GF-D8 (cell line): ENCODE results near the gene CDC25B.

Source experiments
- DNase-seq: peaks from one replicate; lab custom pipeline; 2025; lab: John Stamatoyannopoulos, UW

CDC25B gene

DNA sequence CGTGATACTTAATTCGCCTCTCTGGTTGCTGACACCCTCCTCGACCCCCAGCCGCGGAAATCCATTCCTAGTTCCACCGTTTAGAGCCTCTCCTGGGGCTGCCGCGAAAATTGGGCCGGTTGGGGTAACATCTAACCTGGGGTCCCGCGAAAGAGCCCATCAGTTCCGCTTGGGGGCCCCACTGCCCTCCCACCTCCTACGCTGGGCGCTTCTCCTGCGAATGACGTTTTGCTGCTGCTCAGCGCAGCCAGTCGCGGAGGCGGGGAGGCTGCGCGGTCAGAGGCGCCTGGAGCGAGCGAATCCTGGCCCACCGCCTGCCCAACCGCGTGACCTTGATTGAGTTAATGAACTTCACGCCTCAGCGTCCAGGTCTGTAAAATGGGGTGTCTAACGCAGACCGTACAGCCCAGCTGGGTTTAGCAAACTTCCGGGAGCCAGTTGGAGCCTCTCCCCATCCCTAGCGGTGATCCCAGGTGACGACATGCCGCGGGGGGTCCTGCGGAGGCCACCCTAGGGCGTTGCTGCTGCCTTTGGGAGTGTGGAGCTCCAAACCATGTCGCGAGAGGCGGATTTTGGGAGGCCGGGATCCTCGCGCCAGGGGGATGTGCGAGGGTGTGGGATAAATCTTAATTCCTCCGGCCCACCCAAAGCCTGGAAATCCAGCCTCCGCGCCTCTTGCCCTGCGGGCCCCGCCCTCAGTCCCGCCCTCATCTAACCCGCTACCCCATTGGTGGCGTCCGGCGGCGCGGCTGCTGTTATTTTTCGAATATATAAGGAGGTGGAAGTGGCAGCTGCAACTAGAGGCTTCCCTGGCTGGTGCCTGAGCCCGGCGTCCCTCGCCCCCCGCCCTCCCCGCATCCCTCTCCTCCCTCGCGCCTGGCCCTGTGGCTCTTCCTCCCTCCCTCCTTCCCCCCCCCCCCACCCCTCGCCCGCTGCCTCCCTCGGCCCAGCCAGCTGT is at the start of gene CDC25B:
Gene CDC25B, plus strand, starts transcription at position 800 of the 958 bp plus-strand sequence. CDS start 222 bp downstream, outside the sequence.
- peak; percentile 59 for DNase-seq

DNA sequence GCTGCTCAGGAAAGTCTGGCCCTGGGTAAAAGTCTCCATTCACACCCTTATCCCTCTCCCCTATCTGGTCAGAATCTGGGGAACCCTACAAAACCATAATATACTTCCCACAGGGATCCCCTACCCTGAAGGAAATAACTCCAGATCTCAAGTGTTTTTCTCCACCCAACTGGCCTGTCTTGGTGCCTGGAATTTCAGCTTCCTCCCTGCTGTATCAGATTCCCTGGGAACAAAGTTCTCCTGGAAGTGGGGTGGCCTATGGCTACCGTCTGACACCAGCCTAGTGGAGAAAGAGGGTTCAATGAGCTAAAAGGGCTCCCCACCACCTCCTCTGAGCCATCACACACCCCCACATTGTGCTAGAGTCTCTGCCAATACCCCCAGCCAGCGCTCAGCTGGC is 48.6 kb upstream of the CDC25B start:
- no peak for DNase-seq

DNA sequence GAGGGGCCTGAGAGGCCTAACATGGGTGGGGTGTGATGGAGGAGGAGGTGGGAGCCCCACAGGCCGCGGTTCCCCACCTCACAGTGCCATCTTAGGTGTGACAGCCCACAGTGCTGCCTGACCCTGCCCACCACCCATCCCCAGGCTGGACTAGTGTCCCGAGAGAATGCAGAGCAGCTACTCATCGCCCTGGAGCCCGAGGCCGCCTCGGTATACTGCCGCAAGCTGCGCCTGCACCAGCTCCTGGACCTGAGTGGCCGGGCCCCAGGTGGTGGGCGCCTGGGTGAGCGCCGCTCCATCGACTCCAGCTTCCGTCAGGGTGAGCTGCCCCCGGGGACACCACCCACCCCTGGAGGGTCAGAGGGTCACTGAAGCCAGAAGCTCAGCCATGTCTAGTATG is 48.0 kb upstream of the CDC25B start:
- DNase-seq = no peak

DNA sequence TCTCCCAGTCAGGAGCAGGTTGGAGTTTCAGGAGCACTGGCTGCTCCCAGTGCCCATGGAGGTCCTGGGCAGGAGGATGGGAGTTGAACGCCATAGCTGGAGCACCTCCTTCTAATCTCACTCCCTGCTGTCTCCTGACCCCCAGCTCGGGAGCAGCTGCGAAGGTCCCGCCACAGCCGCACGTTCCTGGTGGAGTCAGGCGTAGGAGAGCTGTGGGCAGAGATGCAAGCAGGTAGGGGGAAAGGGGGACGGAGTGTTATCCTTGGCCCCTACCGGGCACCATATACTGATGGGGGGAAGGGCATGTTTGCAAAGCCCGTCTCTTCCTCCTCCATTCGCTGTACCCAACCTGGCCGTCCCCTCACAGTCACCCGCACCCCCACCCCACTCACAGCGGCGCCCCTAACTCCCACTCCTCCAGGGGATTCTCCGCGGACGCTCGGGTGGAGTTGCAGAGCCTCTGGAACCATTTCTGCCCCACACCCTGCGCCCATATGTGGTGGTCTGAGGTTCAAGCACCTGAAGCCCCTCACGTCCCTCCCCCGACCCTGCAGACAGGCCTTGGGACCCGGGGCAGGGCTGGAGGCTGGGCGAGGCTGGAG is 46.9 kb upstream of the CDC25B start:
- DNase-seq = no peak

DNA sequence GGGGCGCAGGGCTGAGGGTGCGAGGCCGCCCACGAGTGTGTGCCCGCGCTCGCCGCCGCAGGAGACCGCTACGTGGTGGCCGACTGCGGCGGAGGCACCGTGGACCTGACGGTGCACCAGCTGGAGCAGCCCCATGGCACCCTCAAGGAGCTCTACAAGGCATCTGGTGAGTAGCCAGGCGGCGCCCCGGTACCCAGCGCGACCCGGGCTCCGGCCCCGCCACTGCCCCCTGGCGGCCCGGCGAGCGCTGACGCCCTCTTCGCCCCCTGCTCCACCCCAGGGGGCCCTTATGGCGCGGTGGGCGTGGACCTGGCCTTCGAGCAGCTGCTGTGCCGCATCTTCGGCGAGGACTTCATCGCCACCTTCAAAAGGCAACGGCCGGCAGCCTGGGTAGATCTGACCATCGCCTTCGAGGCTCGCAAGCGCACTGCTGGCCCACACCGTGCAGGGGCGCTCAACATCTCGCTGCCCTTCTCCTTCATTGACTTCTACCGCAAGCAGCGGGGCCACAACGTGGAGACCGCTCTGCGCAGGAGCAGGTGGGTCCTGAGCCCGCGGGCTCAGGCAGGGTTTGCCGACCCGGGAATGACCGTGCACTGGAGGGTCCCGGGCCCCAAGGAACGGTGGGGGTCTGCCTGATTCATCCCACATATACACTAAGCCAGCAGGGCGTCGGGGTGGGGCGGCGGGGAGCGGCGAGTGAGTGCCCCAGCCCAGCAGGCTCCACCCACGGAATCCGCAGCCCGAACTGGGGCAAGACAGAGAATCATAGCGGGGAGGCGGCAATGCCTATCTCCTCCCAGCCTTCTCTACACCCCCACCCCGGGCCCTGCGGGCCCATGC is 46.2 kb upstream of the CDC25B start:
- no peak for DNase-seq

DNA sequence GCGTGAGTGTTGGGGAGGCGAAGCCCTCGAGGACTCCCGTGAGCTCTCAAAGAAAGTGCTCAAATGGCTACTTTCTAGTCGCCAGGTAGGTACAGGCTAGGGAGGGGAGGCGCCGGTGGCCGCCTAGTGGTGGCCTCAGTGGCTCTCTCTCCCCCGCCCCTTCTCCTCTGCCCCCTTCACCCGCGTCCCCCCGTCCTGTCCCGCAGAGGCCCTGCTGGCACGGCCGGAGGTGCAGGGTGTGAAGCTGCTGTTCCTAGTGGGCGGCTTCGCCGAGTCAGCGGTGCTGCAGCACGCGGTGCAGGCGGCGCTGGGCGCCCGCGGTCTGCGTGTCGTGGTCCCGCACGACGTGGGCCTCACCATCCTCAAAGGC is 44.8 kb upstream of the CDC25B start:
- no peak for DNase-seq

DNA sequence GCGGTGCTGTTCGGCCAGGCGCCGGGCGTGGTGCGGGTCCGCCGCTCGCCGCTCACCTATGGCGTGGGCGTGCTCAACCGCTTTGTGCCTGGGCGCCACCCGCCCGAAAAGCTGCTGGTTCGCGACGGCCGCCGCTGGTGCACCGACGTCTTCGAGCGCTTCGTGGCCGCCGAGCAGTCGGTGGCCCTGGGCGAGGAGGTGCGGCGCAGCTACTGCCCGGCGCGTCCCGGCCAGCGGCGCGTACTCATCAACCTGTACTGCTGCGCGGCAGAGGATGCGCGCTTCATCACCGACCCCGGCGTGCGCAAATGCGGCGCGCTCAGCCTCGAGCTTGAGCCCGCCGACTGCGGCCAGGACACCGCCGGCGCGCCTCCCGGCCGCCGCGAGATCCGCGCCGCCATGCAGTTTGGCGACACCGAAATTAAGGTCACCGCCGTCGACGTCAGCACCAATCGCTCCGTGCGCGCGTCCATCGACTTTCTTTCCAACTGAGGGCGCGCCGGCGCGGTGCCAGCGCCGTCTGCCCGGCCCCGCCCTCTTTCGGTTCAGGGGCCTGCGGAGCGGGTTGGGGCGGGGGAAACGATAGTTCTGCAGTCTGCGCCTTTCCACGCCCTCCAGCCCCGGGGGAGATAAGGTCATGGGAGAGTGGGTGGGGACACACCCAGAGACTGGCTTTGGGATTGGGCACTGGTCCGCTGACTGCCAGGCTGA is 44.3 kb upstream of the CDC25B start:
- DNase-seq = no peak

DNA sequence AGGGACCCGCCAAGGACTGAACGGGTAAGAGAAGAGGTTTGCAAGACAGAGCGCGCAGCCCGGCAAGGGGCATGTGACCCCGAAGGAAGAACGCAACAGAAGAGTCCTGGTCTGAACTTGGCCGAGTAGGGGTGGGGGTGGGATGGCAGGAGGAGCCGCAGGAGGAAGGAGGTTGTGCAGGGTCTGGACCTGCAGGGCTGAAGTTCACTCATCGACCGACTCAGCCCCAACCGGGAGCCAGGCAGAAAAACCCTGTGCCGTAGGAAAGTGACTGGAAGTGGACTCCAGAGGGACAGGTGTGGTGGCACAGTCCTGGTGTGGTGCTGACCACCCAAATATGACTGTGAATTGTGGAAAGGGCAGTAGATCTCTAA is 43.7 kb upstream of the CDC25B start:
- no peak for DNase-seq

DNA sequence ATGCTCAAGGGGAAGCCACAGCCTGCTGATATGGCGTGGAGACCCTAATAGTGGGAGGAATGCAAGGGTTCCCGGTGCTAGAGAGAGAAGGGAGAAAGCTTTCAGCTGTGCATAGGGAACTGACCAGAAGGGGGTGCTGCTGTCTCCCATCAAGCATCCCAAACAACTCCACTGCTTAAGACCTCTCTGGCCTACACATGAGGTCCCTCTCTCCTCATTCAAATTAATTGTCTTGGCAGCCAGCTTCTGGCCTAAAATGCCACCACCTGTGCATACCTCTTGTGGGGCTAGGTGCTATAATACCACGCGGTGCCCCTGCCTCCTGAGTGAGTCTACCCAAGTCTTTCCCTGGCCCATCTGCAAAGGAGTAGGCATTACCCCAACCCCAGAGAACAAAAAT is 43.0 kb upstream of the CDC25B start:
- DNase-seq = peak; percentile 14

DNA sequence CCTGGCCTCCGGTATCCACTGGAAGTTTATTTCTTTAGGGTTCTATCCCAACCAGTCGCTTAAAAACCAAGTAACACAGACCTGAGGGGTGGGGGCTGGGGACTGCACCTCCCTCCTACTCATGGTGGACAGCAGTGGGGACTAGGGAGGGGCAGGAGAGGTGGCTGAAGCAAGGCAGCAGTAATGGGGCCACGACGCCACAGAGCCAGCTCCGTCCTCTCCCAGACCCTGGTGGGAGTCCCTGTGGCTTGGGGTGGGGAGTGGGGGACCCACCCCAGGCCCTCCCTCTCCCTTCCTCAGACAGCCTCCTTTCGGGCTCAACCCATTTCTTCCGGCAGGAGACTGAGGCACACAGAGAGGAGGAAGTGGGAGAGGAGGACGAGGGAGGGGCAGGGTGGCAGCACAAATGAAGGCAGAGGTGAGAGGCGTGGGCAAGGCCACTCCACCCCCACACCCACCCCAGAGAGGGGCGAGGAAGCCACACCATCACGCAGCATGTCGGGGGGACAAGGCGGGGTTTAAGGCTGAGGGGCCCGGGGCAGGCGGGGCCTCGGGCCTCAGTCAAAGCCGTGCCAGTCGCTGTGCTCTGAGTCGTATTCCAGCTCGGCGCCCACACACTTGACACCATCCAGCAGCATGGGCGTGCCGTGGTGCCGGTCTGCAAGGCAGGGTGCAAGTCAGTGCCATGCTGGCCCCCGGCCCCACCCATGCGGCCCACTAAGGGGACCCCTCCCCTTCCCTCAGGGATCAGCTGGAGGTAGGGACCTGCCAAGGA is 42.4 kb upstream of the CDC25B start:
- DNase-seq = no peak

DNA sequence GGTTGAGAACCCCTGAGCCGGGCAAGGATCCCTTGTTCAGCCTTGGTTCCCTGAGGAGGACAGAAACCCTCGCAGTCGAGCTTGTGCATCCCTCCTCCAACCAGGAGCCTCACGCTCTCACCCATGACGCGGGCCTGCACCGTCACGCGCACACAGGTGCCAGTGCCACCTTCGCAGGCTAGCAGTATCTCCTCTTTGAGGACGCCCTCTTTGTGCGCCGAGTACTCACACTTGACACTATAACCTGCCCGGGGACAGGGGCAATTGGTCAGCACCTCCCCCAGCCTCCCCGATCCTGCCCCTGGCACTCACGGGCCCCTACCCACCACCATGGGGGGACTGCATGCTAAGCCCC is 41.9 kb upstream of the CDC25B start:
- no peak for DNase-seq

DNA sequence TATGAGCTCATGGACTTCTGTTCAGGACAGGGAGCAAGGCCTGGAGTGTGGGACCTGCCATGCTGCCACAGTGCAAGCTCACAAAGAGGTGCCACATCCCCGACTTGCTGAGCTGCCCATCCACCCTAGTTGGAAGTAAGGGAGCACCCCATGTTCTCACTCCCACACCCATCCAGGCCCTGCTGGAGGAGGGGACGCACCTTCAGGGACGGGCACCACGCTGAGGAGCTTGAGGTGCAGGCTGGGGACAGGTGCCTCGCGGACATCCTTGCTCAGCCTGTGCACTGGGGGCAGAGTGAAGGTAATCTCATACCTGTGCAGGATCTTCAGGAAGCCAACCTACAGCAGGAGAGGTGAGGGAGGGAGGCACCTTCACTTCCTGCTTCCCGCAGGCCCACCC is 40.8 kb upstream of the CDC25B start:
- no peak for DNase-seq

DNA sequence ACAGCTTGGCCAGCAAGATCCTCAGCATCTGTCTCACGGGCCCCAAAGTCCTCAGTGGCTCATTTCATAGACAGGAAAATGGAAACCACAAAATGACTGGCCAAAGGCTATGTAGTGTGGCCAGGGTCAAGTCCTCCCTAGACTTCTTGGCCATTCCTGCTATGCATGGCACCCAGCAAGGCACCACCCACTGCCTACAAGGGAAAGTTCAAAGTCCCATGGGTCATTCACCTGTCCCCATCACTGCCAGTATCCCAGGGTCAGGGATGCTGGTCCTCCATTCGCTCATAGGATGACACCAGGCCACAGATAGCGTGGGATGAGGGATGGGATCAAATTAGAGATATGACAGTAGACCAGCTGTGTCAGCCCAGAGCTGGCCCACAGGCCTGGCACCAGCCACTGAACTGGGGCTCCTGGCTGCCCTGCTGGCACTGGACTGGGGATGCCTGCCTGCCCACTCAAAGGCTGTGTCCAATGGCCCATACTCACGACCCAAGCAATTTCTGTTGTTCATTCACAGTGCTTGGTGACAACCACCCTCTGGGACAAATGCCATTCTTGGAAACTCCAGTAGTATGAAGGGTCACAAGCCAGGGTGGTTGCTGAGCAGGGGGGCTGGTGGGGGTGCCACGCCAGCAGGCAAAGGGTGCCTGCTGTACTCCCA is 40.2 kb upstream of the CDC25B start:
- no peak for DNase-seq

DNA sequence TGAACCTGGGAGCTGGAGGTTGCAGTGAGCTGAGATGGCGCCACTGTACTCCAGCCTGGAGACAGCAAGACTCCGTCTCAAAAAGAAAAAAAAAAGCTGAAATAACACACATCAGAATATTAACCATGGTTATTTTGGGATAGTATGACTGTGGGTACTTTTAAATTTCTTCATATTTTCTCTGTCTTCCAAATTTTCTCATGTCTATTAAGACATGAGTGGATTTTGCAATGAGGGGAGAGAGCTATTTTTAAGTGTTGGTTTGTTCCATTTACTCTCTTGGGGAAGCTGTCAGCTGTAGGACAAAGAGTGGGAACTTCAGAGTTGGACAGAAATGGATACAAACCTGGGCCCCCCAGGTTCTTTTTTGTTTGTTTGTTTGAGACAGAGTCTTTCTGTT is 38.8 kb upstream of the CDC25B start:
- no peak for DNase-seq

DNA sequence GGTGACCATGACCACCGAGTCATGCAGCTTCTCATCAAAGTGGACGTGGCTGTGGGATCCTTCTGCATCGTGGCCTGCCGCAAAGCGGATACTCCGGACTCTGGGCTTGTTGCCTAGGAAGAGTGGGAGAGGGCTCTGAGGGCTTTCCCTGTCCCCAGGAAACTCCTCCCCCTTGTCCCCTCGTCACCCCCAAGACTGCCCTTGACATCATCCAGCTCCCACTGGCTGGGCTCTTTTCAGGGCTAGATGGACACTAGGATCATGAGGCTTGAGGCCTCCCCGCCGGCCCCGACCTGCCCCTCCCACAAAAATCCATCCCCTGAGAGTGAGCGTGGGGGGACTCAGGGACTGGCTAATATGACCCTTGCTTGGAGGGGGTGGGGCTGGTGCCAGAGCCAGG is 37.5 kb upstream of the CDC25B start:
- DNase-seq = no peak

DNA sequence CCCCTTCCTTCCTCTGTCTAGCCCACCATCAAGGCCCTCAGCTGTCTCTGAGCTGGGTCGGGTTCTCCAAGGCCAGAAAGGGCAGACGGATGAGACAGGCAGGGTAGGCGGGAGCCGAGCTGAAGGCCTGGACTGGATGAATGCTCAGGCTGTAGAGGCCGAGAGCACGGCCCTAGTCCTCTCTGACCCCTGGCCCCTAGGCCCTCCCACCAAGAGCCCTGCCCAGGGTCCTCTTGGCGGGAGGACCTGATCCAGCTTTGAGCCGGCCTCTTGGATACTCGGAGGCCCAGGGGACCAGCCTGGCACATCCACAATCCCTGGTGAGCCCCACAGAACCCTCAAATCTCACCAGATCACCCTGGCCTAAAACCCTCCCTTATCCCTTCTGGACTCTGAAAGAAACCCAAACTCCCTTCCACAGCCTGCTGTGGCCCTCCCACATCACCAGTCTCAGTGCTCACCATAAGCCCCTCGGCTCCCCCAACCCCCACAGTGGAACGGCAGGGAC is 36.7 kb upstream of the CDC25B start:
- DNase-seq = no peak

DNA sequence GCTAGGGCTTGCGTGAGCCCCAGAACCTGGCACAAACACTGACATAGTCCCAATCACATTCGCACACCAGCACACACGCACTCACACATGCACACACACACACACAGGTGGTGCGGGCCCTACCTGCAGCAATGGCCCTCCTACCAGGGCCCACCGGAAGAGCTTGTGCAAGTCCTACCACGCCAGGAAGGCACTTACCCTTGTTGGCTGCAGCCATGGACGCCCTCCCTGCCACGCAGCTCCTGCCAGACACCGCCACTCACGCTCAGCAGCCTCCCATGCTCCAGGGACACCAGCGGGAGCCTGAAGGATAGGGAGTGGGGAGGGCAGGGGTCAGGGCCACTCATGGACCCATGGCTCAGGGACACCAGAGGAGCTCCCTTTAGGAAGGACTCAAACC is 36.2 kb upstream of the CDC25B start:
- DNase-seq = no peak

DNA sequence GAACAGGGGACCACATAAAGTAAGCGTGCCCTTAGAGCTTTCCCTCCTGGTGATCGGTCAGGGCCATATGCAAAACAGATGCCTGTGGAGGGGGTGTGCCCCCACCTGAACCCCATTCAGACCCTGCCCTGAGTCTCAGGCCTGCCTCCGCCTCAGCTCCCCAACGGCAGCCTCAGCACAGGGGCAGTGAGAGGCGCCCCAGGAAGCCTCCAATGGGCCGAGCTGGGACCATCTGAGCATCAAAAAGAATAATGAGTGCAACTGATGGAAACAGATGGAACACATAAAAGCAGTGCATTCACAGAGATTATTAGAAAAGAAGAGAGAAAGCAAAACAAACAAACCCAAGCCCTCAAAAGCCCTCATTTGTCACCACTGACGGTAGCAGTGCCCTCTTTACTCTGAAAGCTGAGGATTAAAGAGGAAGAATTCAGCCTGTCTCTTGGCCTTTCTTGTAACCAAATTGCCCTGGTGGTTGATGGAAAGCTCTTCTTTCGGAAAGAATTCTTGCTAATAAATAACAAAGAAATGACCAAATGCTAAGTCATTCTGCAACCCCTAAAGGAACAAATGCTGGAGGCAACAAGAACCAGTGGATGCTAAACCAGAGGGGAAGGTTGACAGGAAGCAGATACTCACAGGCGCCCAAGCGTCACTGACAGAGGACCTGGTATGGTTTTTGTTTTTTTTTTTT is 35.3 kb upstream of the CDC25B start:
- no peak for DNase-seq

DNA sequence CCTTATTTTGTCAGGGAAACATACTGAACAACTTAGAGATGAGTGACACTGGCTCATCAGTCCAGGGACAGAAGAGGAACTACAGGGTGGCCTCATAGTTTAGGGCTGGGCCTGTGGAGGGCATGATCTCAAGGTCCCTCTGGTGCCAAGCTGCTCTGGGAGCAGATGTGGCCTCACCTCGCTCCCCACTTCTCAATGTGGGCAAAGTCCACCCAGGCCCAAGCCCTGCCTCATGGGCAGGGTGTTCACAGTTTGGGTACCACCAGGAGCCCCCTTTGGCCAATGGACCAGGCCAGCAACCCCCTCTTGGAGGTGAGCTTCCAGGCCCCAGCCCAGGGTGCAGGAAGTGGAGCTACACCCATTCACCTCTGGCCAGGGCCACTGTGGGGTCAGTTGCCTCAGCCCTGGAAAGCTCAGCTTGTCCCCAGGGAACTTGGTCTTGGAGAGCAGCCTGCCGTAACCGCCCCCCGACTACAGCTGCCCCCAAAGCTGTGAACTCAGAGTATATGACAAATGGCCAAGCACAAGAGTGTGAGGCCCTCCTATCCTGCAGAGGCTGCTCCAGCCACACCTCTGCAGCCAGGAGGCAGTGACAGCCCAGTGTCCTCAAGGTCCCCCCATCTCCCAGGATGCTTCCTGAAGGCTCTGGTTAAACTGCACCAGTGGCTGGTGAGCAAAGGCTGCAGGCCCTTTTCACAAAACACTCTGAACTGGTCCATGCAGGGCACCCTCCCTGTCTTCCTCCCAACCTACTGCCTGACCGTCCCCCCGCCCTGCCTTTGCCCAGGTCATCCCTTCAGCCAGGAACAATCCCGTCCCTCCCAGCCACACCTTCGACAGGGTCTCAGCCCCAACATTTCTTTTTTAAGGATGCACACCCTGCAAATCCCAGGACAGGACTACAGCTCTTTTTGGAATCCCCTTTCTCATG is 32.2 kb upstream of the CDC25B start:
- no peak for DNase-seq
